Hepatocyte (in vitro differentiated cells): Measurements from ENCODE around the gene HES7. TPM values are rescaled to one million over a fixed set of nuclear protein-coding genes. Genes with fewer than 3 reads are reported as not detected.

Experiments
- DNase-seq: peaks from one replicate; pipeline ENCODE4 v3.0.0-alpha.2; 2016; ENCODE audit warnings: low spot score
- H2AFZ ChIP-seq: fragments of 200-600 bp; sonication (generic); 2 replicates; pipeline ENCODE4 v1.6.0; 2016; ENCODE audit warnings: antibody characterized with exemption, mild to moderate bottlenecking
- H3K27ac ChIP-seq: fragments of 200-600 bp; sonication (generic); 2 replicates; pipeline ENCODE4 v1.5.1; 2016; ENCODE audit warnings: mild to moderate bottlenecking
- H3K27me3 ChIP-seq: fragments of 200-600 bp; sonication (generic); 2 replicates; pipeline ENCODE4 v1.6.1; 2016
- H3K36me3 ChIP-seq: fragments of 200-600 bp; sonication (generic); replicated peaks from 2 replicates; pipeline ENCODE4 v1.5.1; 2016; ENCODE audit warnings: low read depth; ENCODE audit not compliant: insufficient read depth
- H3K4me1 ChIP-seq: fragments of 200-600 bp; sonication (generic); 2 replicates; pipeline ENCODE4 v1.5.1; 2016; ENCODE audit warnings: mild to moderate bottlenecking, moderate library complexity; ENCODE audit not compliant: insufficient read depth
- H3K4me2 ChIP-seq: fragments of 200-600 bp; sonication (generic); 2 replicates; pipeline ENCODE4 v1.6.0; 2016
- H3K4me3 ChIP-seq: fragments of 200-600 bp; sonication (generic); 2 replicates; pipeline ENCODE4 v1.5.1; 2016; ENCODE audit warnings: mild to moderate bottlenecking
- H3K79me2 ChIP-seq: fragments of 200-600 bp; sonication (generic); 2 replicates; pipeline ENCODE4 v1.6.0; 2017; ENCODE audit warnings: mild to moderate bottlenecking
- H3K9me2 ChIP-seq: fragments of 200-600 bp; sonication (generic); replicated peaks from 2 replicates; pipeline ENCODE4 v1.6.0; 2017; ENCODE audit warnings: mild to moderate bottlenecking; ENCODE audit not compliant: insufficient read depth
- H3K9me3 ChIP-seq: fragments of 200-600 bp; sonication (generic); 2 replicates; pipeline ENCODE4 v1.5.1; 2016; ENCODE audit warnings: low read depth, mild to moderate bottlenecking
- H4K20me1 ChIP-seq: fragments of 200-600 bp; sonication (generic); 2 replicates; pipeline ENCODE4 v1.6.0; 2016; ENCODE audit warnings: mild to moderate bottlenecking; ENCODE audit not compliant: insufficient read depth, poor library complexity, severe bottlenecking
- EZH2 ChIP-seq: fragments of 200-600 bp; sonication (generic); IDR thresholded peaks from 2 replicates; pipeline ENCODE4 v1.6.1; 2016; ENCODE audit warnings: antibody characterized with exemption, mild to moderate bottlenecking, borderline replicate concordance
- EZH2phosphoT487 ChIP-seq: fragments of 200-600 bp; sonication (generic); IDR thresholded peaks from one replicate; pipeline ENCODE4 v1.6.1; 2018; ENCODE audit warnings: antibody characterized with exemption, mild to moderate bottlenecking, low read depth, moderate library complexity; ENCODE audit not compliant: unreplicated experiment, severe bottlenecking
- WGBS: methylation state at CpG from one replicate; pipeline ENCODE4 v1.1.6; 2016; ENCODE audit warnings: low lambda C conversion rate; ENCODE audit errors: missing lambda C conversion rate; 5-methylcytosine and 5-hydroxymethylcytosine counted together
- polyA plus RNA-seq: library from polyadenylated mRNA; unstranded; fragments of >200 nt; fragmentation: Nextera tagmentation; extraction: Ambion mirVana; gene quantifications from 2 replicates; pipeline ENCODE4 v1.2.1, GENCODE V29; 2016
- total RNA-seq: library from RNA; depleted of rRNA; stranded (reverse); fragments of >200 nt; gene quantifications from 2 replicates; pipeline ENCODE4 v1.2.3, GENCODE V29; 2014
- TF ChIP-seq, protein P1 (sequence below): fragments of 200-600 bp; sonication (generic); IDR thresholded peaks from 2 replicates; pipeline ENCODE4 v1.5.1; 2016; ENCODE audit warnings: antibody characterized with exemption, mild to moderate bottlenecking; ENCODE audit not compliant: poor library complexity

HES7 gene
- total and polyA plus RNA-seq, 2 experiments from 2014 or later = not detected

DNA sequence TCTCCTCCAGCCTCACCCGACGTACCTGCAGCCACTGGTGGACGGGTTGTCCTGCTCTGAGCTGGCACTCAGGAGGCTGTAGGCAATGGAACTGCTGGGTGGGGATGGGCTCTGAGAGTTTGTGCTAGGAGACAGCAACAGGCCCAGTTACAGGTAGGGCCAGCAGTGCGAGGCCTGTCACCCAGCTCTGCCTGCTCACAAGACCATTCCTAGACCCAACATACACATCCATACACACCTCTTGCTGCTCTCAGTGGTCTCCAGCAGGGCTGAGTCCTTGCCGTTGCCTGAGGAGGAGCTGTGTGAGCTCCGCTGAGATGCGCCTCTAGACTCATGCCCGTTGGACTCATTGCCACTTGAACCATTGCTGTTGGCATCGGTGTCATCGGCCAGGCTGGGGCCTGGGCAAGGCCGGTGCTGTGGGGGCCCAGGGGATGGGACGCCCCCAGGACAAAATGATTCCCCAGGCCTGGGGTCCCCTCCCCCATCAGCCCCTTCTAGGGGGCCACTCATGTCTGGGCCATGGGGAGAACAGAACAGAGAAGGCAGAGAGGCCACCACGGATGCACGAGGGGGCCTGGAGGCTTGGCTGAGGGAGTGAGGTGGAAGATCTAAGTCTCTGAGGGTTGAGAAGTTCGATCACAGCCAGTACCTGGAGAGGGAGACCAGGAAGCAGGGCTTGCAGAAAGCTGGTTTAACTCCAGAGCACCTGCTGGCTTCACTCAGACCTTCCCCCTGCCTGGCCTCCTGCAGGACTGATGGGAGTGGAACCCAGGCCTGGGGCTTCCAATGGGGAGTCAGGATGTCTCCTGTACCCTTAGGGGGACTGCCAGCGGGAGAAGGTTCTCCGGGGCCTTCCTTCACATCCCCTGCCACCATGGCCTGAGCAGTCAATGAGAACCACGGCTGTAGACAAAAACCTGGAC, 26.6 kb upstream of the HES7 start:
- Histone ChIP-seq H3K4me3 (peak overlapping the region; percentile 15), H3K9me2 (no peaks in the 10 kb centered on the region), H3K27ac (peak overlapping the region; percentile 99), H3K27me3 (no peaks in the 10 kb centered on the region), H2AFZ (no peak overlapping the region), H4K20me1 (peaks cover 61% of the 10 kb centered on the region), H3K79me2 (peaks cover 48% of the 10 kb centered on the region), H3K4me2 (peak overlapping the region; percentile 87), H3K36me3 (no peaks in the 10 kb centered on the region), H3K9me3 (no peaks in the 10 kb centered on the region), H3K4me1 (peaks cover 30% of the 10 kb centered on the region)
- TF ChIP-seq EZH2phosphoT487 (no peak), EZH2 (no peak)
- TF ChIP-seq, protein P1, sequence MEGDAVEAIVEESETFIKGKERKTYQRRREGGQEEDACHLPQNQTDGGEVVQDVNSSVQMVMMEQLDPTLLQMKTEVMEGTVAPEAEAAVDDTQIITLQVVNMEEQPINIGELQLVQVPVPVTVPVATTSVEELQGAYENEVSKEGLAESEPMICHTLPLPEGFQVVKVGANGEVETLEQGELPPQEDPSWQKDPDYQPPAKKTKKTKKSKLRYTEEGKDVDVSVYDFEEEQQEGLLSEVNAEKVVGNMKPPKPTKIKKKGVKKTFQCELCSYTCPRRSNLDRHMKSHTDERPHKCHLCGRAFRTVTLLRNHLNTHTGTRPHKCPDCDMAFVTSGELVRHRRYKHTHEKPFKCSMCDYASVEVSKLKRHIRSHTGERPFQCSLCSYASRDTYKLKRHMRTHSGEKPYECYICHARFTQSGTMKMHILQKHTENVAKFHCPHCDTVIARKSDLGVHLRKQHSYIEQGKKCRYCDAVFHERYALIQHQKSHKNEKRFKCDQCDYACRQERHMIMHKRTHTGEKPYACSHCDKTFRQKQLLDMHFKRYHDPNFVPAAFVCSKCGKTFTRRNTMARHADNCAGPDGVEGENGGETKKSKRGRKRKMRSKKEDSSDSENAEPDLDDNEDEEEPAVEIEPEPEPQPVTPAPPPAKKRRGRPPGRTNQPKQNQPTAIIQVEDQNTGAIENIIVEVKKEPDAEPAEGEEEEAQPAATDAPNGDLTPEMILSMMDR = no peak
- DNase-seq = peak; percentile 33
- 89% methylated on average over 18 of the region's 18 CpGs for WGBS

DNA sequence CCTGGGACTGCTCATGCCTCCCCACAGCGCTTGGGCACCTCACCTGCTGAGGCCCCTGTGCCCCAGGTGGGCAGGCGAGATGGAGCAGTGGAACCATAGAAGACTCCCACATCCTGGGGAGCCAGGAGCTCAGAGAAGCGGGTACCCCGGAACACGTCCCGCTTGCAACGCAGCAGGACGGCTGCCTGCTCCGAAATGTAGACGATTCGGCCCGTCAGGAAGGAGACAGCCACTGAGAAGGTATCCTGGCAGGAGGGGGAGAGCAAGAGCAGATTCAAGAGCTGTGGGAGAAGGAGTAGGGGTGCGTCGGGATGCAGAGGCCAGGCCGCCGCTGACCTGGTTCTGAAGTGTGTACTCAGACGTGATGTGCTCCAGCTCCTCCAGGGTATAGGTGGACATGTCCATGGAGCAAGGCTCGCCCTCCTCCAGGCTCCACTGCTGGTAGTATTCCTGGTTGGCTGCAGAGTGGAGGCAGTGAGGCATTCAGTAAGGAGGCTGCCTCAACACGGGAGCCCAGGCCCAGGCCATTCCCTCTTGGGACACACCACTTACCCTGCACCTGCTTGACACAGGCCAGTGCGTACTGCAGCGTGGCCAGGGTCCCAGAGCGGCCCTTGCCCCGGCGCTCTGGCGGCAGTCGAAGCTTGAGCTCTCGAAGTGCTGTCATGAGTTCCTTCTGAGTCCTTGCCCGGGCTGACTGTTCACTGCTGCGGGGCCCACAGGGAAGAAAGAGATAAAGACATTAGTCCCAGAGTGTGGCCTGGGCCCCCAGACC, 25.7 kb upstream of the HES7 start:
- Histone ChIP-seq H4K20me1 (peaks cover 62% of the 10 kb centered on the region), H3K9me3 (no peaks in the 10 kb centered on the region), H3K36me3 (no peaks in the 10 kb centered on the region), H3K4me2 (no peak overlapping the region), H3K9me2 (no peaks in the 10 kb centered on the region), H3K4me1 (peaks cover 22% of the 10 kb centered on the region), H3K27me3 (no peaks in the 10 kb centered on the region), H3K27ac (no peak overlapping the region), H2AFZ (no peak overlapping the region), H3K4me3 (no peak overlapping the region), H3K79me2 (peaks cover 39% of the 10 kb centered on the region)
- no peak for DNase-seq
- 96% methylated on average over 28 of the region's 29 CpGs for WGBS
- TF ChIP-seq EZH2 = no peak
- TF ChIP-seq, protein P1 = no peak
- no peak for TF ChIP-seq EZH2phosphoT487

DNA sequence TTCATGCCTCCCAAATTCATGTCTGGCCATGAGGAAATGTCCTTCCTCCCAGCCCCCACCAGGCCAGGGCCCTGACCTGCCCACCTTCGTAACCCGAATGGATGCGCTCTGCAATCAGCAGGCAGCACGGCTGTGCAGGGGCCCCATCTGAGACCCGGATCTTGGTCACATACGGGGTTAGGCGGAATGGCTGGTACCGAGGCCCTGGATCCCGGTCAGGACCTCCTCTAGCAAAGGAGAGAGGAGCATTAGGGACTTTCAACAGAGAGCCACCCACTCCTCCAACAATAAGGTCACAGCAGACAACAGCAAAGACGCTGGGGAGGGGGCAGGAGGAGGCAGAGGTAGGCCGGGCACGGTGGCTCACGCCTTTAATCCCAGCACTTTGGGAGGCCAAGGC, 24.7 kb upstream of the HES7 start:
- no peaks in the 10 kb centered on the region for H3K27me3 ChIP-seq
- H3K4me2 ChIP-seq = no peak overlapping the region
- H3K27ac ChIP-seq = no peak overlapping the region
- peaks cover 17% of the 10 kb centered on the region for H3K4me1 ChIP-seq
- no peak overlapping the region for H3K4me3 ChIP-seq
- H3K9me2 ChIP-seq = no peaks in the 10 kb centered on the region
- H4K20me1 ChIP-seq = peaks cover 67% of the 10 kb centered on the region
- H3K36me3 ChIP-seq = no peaks in the 10 kb centered on the region
- H3K9me3 ChIP-seq = no peaks in the 10 kb centered on the region
- no peak overlapping the region for H2AFZ ChIP-seq
- peaks cover 39% of the 10 kb centered on the region for H3K79me2 ChIP-seq
- TF ChIP-seq, protein P1 = no peak
- TF ChIP-seq EZH2phosphoT487 (no peak), EZH2 (no peak)
- no peak for DNase-seq
- WGBS = 95% methylated on average over 13 of the region's 13 CpGs
